DND-41 (cell line): ENCODE measurements around the gene LPCAT2.

Source experiments
- CTCF ChIP-seq: IDR thresholded peaks from 2 replicates; pipeline ENCODE4 v1.5.1; 2012; ENCODE audit warnings: borderline replicate concordance, low read length, moderate library complexity, mild to moderate bottlenecking; ENCODE audit not compliant: poor library complexity, severe bottlenecking; ENCODE audit errors: extremely low read depth
- EZH2 ChIP-seq: IDR thresholded peaks from 3 replicates; pipeline ENCODE4 v1.6.1; 2012; ENCODE audit warnings: borderline replicate concordance, low read depth, mild to moderate bottlenecking, moderate library complexity, low read length, inconsistent platforms; ENCODE audit not compliant: severe bottlenecking

GRCh38 chr16:55481023-55481422 lies 27.8 kb upstream of the LPCAT2 start:
- TF ChIP-seq CTCF = no peak
- no peak for TF ChIP-seq EZH2
